Activated CD8-positive, alpha-beta T cell treated with anti-CD3 and anti-CD28 coated beads for 36 hours (primary cell): ENCODE results near the gene PRKAB2. TPM values are rescaled to one million over a fixed set of nuclear protein-coding genes. Genes with fewer than 3 reads are reported as not detected.
"Not testable (repeated sequence)": the region's sequence is repeated elsewhere in the genome, so short reads cannot be mapped to it uniquely, and the experiment has no call there.

Source experiments
- ATAC-seq: fragments of 200-7000 bp; cut with Tn5 transposase; one replicate; pipeline ENCODE4 v1.10.0; 2021; ENCODE audit warnings: mild to moderate bottlenecking, moderate library complexity
- CTCF ChIA-PET: fragments of 350-600 bp; sonication (Branson Sonifier 250); formaldehyde crosslinking; loops from one replicate; lab custom pipeline; 2021; ENCODE audit warnings: antibody characterized with exemption; lab: Charles Lee
- POLR2A ChIA-PET: fragments of 350-600 bp; sonication (Branson Sonifier 250); formaldehyde crosslinking; loops from one replicate; lab custom pipeline; 2021; ENCODE audit warnings: antibody characterized with exemption; lab: Charles Lee
- DNase-seq: peaks from one replicate; pipeline ENCODE4 v3.0.0-alpha.2; 2020
- H3K27ac Mint-ChIP-seq: one replicate; pipeline ENCODE4 v1.8.0; 2021; ENCODE audit warnings: mild to moderate bottlenecking, mixed read lengths
- H3K27me3 Mint-ChIP-seq: one replicate; pipeline ENCODE4 v1.8.0; 2021; ENCODE audit warnings: mixed read lengths
- H3K36me3 Mint-ChIP-seq: one replicate; pipeline ENCODE4 v1.8.0; 2021; ENCODE audit warnings: low read depth, mixed read lengths
- H3K4me1 Mint-ChIP-seq: one replicate; pipeline ENCODE4 v1.8.0; 2021; ENCODE audit warnings: low read depth, mixed read lengths
- H3K4me3 Mint-ChIP-seq: one replicate; pipeline ENCODE4 v1.8.0; 2021; ENCODE audit warnings: mild to moderate bottlenecking, moderate library complexity, mixed read lengths
- H3K9me3 Mint-ChIP-seq: one replicate; pipeline ENCODE4 v1.8.0; 2021; ENCODE audit warnings: mixed read lengths
- intact Hi-C: fragments of 100-400 bp; cut with micrococcal nuclease; formaldehyde crosslinking; loops from one replicate; pipeline ENCODE4 v1.10.0; 2022
- total RNA-seq, 2 experiments: library from RNA; stranded (reverse); gene quantifications; one replicate each; pipeline ENCODE4 v1.2.3, GENCODE V29; 2021
- TF ChIP-seq, protein P1 (sequence below): fragments of 200-600 bp; IDR thresholded peaks from one replicate; pipeline ENCODE4 v1.8.0; 2022; ENCODE audit warnings: antibody characterized with exemption, mild to moderate bottlenecking

Gene PRKAB2
- total RNA-seq, 2 experiments from 2014 or later, result 5.8 to 6.4 TPM

GRCh38 chr1:147111381-147112130 lies 60.7 kb downstream of the PRKAB2 start:
- Mint-ChIP-seq H3K36me3 (no peaks in the 10 kb centered on the region), H3K27me3 (peaks cover 19% of the 10 kb centered on the region), H3K27ac (no peak overlapping the region), H3K9me3 (no peaks in the 10 kb centered on the region), H3K4me3 (no peak overlapping the region), H3K4me1 (peaks cover 8% of the 10 kb centered on the region)
- TF ChIP-seq, protein P1, sequence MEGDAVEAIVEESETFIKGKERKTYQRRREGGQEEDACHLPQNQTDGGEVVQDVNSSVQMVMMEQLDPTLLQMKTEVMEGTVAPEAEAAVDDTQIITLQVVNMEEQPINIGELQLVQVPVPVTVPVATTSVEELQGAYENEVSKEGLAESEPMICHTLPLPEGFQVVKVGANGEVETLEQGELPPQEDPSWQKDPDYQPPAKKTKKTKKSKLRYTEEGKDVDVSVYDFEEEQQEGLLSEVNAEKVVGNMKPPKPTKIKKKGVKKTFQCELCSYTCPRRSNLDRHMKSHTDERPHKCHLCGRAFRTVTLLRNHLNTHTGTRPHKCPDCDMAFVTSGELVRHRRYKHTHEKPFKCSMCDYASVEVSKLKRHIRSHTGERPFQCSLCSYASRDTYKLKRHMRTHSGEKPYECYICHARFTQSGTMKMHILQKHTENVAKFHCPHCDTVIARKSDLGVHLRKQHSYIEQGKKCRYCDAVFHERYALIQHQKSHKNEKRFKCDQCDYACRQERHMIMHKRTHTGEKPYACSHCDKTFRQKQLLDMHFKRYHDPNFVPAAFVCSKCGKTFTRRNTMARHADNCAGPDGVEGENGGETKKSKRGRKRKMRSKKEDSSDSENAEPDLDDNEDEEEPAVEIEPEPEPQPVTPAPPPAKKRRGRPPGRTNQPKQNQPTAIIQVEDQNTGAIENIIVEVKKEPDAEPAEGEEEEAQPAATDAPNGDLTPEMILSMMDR, result no peak
- ChIA-PET POLR2A (no interaction called here), CTCF (no interaction called here)
- ATAC-seq (no peak), DNase-seq (no peak)
- intact Hi-C loops, result no loop called here

DNA sequence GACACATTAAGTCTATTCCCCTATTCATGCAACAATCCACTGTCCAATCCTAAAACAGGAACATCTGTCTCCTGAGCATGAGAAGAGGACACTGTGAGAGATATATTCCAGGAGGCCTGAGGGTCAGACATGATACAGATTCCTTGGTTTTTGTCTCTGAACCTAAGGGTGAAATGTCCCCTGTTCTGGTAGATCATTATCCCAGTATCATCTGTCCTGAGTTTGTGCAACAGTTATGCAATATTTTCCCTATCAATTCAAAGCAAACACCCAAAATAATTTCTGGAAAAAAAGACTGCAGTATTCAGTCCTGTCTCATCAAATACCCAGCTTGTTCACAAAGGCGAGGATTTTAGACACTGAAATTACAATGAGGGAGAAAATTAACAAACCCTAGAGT lies 61.4 kb downstream of the PRKAB2 start:
- ChIA-PET CTCF (no interaction called here), POLR2A (no interaction called here)
- H3K27me3 Mint-ChIP-seq, result peaks cover 19% of the 10 kb centered on the region
- H3K9me3 Mint-ChIP-seq, result no peaks in the 10 kb centered on the region
- DNase-seq, result no peak
- intact Hi-C loops, result no loop called here
- H3K36me3 Mint-ChIP-seq, result no peaks in the 10 kb centered on the region
- no peak for ATAC-seq
- H3K4me3 Mint-ChIP-seq, result no peak overlapping the region
- no peak overlapping the region for H3K27ac Mint-ChIP-seq
- TF ChIP-seq, protein P1, result no peak
- H3K4me1 Mint-ChIP-seq, result peaks cover 8% of the 10 kb centered on the region

GRCh38 chr1:147110434-147110833 lies 61.8 kb downstream of the PRKAB2 start:
- intact Hi-C loops, result no loop called here
- no peak for ATAC-seq
- Mint-ChIP-seq H3K27me3 (peaks cover 19% of the 10 kb centered on the region), H3K9me3 (no peaks in the 10 kb centered on the region), H3K4me3 (no peak overlapping the region), H3K4me1 (peaks cover 8% of the 10 kb centered on the region), H3K36me3 (no peaks in the 10 kb centered on the region), H3K27ac (no peak overlapping the region)
- DNase-seq, result no peak
- ChIA-PET POLR2A (no interaction called here), CTCF (no interaction called here)
- TF ChIP-seq, protein P1, result no peak

DNA sequence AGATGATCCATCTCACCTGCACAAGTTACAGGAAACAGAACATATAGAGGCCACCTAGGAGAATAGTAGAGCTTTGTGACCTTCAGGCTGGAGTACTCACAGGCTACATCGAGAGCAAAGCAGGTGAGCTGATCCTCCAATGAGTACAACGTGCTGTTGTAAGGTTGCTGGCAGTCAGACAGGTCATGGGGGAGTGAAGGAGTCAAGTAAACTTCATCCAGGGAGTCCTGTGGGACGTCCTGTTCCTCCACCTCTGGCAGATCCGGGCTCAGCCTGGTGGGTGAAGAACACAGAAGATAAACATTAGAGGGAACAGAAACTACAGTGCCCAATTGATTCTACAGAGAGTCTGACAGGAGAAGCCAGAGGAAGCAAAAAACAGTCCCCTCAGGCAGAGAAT lies 62.5 kb downstream of the PRKAB2 start:
- H3K27ac Mint-ChIP-seq, result no peak overlapping the region
- ChIA-PET POLR2A (no interaction called here), CTCF (no interaction called here)
- H3K4me3 Mint-ChIP-seq, result no peak overlapping the region
- H3K36me3 Mint-ChIP-seq, result no peaks in the 10 kb centered on the region
- no peaks in the 10 kb centered on the region for H3K9me3 Mint-ChIP-seq
- intact Hi-C loops, result no loop called here
- peaks cover 19% of the 10 kb centered on the region for H3K27me3 Mint-ChIP-seq
- H3K4me1 Mint-ChIP-seq, result peaks cover 8% of the 10 kb centered on the region
- DNase-seq (no peak), ATAC-seq (no peak)
- TF ChIP-seq, protein P1, result no peak

DNA sequence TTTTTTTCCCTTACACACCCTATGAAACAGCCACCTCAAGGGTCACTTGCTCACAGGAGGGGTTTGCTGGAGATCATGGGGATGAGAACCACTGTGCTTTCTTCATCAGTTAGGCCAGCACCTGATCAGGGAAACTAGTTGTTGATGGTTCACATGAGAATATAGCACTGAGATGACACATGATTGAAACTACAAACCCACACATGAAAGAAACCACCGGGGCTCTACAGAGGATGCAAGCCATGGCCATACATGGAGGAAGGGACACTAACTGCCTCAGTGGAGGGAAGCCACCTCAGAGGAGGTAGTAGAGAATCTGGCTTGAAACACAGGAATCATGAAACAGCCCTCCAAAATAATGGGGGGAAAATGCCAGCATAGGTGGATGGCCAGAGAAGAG lies 63.2 kb downstream of the PRKAB2 start:
- CTCF ChIA-PET, result no interaction called here

DNA sequence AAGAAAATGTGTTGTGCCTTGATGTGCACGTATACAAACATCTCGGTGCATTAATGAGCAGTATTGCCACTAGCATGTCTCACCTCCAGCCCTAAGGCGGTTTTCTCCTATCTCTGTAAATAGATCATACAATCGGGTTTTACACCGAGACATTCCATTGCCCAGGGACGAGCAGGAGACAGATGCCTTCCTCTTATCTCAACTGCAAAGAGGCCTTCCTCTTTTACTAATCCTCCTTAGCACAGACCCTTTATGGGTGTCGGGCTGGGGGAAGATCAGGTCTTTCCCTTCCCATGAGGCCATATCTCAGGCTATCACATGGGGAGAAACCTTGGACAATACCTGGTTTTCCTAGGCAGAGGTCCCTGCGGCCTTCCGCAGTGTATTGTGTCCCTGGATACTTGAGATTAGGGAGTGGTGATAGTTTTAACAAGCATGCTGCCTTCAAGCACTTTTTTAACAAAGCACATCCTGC lies 65.8 kb downstream of the PRKAB2 start:
- CTCF ChIA-PET, result not testable (repeated sequence)

More for the DNA sequence above, 63.2 kb downstream of the PRKAB2 start:
- POLR2A ChIA-PET, result no interaction called here
- Mint-ChIP-seq H3K27ac (no peak overlapping the region), H3K4me1 (peaks cover 8% of the 10 kb centered on the region), H3K27me3 (peaks cover 19% of the 10 kb centered on the region), H3K36me3 (no peaks in the 10 kb centered on the region), H3K4me3 (no peak overlapping the region), H3K9me3 (no peaks in the 10 kb centered on the region)
- TF ChIP-seq, protein P1, result no peak
- intact Hi-C loops, result no loop called here
- peak; percentile 18 for DNase-seq
- ATAC-seq, result peak; percentile 70

More for the DNA sequence above, 65.8 kb downstream of the PRKAB2 start:
- H3K9me3 Mint-ChIP-seq, H3K27ac Mint-ChIP-seq, ATAC-seq, DNase-seq, H3K4me3 Mint-ChIP-seq, intact Hi-C loops, H3K36me3 Mint-ChIP-seq, POLR2A ChIA-PET, H3K4me1 Mint-ChIP-seq: not testable (repeated sequence)
- peaks cover 19% of the 10 kb centered on the region for H3K27me3 Mint-ChIP-seq
